SK-N-MC (cell line): Measurements from ENCODE around the gene EXT2.

ENCODE experiments used
- EZH2 ChIP-seq: fragments of 200-600 bp; sonication (generic); IDR thresholded peaks from one replicate; pipeline ENCODE4 v1.6.1; 2017; ENCODE audit warnings: antibody characterized with exemption
- FOXP2 ChIP-seq: optimal IDR thresholded peaks from 2 replicates; pipeline ENCODE3; 2011; ENCODE audit warnings: mild to moderate bottlenecking, moderate library complexity; ENCODE audit not compliant: insufficient read depth; ENCODE audit errors: extremely low read length, control extremely low read depth
- POLR2AphosphoS5 ChIP-seq: IDR thresholded peaks from 2 replicates; pipeline ENCODE4 v1.6.1; 2012; ENCODE audit warnings: mild to moderate bottlenecking, low read depth, low read length, borderline replicate concordance

GRCh38 chr11:44280257-44280656 is 184.8 kb downstream of the EXT2 start:
- TF ChIP-seq EZH2 (no peak), POLR2AphosphoS5 (no peak), FOXP2 (no peak)
